SW480 (cell line): ENCODE results near the gene TBCB.

Experiments
- DNase-seq: peaks from one replicate; pipeline ENCODE4 v3.0.0-alpha.2; 2016; ENCODE audit warnings: low spot score

The TBCB gene

DNA sequence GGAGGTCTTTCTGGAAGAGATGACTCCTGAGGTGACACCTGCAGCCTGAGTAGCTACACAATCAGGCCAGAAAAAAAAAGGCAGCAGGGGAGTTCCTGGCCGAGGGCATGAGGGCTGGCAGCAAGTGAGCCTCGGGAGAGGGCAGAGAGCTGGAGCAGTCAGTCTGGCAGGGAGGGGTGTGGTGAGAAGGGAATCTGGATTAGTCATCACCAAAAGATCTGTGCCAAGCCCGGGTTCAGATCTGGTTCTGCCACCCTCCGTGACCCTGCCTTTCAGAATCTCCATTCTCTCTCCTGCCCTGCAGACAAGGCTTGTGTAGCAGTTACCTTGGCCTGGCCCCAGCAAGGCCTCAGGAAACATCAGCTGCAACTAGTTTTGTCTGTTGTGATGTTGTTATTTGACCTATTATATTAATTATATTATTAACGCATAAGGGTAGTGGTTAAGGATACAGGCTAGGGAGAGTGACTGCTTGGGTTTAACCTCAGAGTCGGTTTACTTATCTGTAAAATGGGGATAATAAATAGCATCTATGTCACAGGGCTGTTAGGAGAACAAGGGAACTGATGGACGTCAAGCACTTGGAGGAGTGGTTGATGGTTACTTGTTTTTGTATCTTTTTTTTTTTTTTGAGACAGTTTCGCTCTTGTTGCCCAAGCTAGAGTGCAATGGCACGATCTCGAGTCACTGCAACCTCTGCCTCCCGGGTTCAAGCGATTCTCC is 21.9 kb downstream of the TBCB start:
- peak; percentile 94 for DNase-seq

GRCh38 chr19:36139120-36139472 is 23.8 kb downstream of the TBCB start:
- no peak for DNase-seq

- DNase-seq = peak; percentile 98
Observed at GRCh38 chr19:36139473-36140303, 24.4 kb downstream of the TBCB start, which contains the start of gene CAPNS1. CAPNS1 (plus strand) TSS chr19:36140066; CDS start chr19:36141012, 946 bp downstream.

GRCh38 chr19:36140304-36141038 is 25.2 kb downstream of the TBCB start:
- peak; percentile 81 for DNase-seq

DNA sequence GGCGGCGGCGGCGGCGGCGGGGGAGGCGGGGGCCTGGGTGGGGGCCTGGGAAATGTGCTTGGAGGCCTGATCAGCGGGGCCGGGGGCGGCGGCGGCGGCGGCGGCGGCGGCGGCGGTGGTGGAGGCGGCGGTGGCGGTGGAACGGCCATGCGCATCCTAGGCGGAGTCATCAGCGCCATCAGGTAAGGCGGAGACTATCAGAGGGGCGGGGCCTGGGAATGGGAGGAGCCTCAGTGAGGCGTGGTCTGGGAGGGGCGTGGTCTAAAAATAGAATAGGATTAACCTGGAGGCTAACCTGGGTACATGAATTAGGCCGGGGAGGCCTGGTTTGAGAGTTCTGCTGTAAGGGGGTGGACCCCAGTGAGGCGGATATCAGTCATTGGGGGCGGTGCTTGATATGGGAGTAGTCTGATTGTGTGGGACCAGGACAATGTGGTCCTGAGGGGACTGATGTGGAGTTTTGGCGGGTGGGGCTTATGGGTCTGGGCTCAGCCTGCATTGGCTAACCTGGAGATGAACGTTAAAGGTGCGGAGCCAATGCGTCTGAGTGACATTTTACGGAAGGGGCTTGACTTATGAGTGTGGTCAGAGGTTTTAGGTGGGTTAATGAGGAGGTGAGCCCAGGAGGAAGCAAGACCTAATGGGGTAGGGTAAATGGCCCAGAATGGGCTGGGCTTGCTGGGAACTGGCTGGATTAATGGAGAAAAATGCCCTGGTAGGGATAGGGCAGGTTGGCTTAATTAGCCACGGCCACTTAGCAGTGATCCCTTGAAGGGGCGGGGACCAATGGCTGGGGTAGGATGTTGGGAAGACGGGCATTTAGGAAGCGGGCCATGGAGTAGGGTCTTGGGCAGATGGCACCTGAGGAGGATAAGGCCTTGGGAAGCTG is 26.0 kb downstream of the TBCB start:
- DNase-seq = peak; percentile 90

DNA sequence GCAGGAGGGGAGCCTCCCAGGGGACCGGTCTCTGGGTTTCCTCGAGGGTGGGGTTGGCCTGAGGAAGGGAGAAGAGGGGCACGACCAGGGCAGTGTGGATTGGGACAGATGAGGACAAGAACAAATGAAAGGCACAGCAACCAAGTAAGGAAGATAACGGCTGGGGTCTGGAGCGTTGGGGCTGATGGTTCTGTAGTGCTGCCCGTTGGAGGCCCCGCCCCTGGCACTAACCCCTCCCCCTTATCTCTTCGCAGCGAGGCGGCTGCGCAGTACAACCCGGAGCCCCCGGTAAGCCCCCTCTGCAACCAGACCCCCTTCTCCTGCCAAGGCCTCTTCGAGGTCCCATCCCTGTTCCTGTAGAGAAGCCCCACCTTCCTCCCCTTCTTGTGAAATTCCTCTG is 26.8 kb downstream of the TBCB start:
- DNase-seq = no peak

DNA sequence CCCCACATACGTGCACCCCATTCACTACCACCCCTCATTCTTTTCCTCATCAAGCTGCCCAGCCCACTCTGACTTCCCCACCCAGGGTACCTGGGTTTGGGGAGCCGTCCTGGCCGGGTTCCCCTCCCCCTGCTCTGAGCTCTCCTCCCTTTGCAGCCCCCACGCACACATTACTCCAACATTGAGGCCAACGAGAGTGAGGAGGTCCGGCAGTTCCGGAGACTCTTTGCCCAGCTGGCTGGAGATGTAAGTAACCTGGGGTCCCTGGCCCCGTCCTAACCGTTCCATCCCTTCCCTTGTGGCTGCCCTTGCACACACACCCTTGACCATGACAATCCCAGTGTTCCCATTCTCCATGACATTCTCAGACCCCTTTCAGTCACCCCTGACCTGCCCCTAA is 27.2 kb downstream of the TBCB start:
- DNase-seq = no peak

- DNase-seq = no peak
Observed at GRCh38 chr19:36144624-36145023, 29.4 kb downstream of the TBCB start.

GRCh38 chr19:36149673-36150406 is 34.6 kb downstream of the TBCB start:
- no peak for DNase-seq

GRCh38 chr19:36150586-36150985 is 35.3 kb downstream of the TBCB start:
- no peak for DNase-seq

DNA sequence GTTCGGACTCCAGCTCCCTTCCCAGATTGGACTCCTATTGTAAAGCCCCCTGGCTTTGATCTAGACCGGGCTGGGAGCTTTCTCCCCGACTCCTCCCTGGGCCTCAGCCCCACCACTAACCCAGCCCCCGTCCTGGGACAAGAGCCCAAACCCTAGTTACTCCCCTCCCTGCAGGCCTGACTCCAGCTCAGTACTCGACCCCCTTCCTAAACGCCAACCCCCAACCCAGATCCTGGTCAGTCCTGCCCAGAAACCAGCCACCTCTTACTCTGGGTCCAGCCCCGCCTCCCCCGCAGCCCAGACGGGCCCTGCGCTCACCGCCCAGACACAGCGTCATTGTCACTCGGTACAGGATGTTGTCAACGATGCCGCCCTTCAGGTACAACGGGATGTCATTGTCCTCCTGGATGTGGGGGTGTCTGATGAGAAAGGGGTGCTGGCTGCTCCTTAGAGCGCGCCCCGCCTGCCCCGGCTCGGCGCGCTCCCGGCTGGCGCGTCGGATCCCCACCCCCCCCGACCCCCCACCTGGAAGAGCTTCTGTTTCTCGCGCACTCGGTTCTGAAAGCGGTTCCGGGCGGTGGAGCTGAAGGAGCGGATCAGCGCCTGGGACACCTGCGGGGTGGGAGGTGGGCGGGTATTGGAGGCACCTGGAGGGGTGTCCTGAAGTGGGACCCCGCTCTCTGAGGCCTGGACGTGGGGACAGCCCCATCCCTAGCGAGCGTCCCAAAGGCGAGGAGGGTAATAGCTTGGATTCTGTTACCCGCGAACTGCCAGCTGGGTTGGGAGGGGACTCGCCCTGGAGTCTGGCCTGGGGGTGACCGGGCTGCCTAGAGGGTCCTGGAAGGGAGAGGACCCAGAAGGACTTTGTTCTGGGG is 36.1 kb downstream of the TBCB start:
- DNase-seq = no peak

GRCh38 chr19:36152019-36152351 is 36.7 kb downstream of the TBCB start:
- no peak for DNase-seq

DNA sequence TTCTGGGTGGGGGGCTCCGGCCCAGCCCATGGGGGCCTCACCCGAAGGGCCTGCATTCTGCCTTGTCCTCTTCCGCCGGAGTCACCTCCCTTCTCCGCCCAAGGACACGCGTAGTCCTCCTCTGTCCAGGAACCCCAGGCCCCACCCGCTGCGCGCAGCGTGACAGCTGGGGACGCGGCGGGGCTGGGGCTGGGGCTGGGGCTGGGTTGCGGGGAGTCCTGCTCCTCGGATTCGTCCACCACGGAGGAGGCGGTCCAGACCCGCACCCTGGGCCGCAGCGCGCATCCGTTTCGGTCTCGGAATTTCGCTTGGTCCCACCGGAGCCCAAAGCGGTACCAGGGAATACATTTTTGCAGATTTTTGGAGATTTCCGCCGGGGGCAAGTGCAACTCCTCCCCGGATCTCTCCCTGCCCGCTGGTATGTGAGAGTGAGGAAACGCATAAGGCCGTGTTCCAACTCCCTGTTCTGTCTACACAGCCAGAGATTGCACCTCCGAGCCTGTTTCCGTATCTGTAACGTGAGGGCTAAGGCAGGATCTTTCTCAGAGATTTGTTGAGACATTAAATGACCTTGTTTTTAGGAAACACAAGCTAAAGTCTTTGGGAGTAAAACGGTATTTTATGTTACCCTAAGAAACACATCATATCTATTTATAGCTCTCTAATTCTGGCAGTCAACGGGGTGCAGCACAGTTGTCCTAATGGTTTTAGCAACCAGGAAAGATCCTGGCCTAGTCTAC is 37.3 kb downstream of the TBCB start, which contains the start of gene COX7A1:
Gene COX7A1, minus strand, starts transcription at position 96 of the 740 bp plus-strand sequence. Its CDS starts 40 bp downstream, at position 56.
- DNase-seq = no peak

GRCh38 chr19:36153126-36153525 is 37.9 kb downstream of the TBCB start:
- DNase-seq = no peak

GRCh38 chr19:36160821-36161596 is 45.7 kb downstream of the TBCB start:
- no peak for DNase-seq

GRCh38 chr19:36163813-36164212 is 48.5 kb downstream of the TBCB start:
- no peak for DNase-seq

GRCh38 chr19:36169084-36169760 is 54.0 kb downstream of the TBCB start:
- DNase-seq = no peak

- DNase-seq = no peak
Observed at GRCh38 chr19:36172852-36173251, 57.6 kb downstream of the TBCB start.
